Parathyroid adenoma (tissue), 2 donors: ENCODE data around the gene SEMA5B.

Experiments used
- H2AFZ ChIP-seq: fragments of 300-600 bp; sonication (generic); one replicate; pipeline ENCODE4 v1.7.0; 2017; ENCODE audit warnings: antibody characterized with exemption, mild to moderate bottlenecking
- H3K27ac ChIP-seq: fragments of 300-600 bp; sonication (generic); one replicate; pipeline ENCODE4 v1.7.0; 2017
- H3K27me3 ChIP-seq: fragments of 300-600 bp; sonication (generic); one replicate; pipeline ENCODE4 v1.7.0; 2017; ENCODE audit warnings: low read length; ENCODE audit not compliant: control insufficient read depth, insufficient read depth
- H3K36me3 ChIP-seq: fragments of 300-600 bp; sonication (generic); one replicate; pipeline ENCODE4 v1.7.0; 2017; ENCODE audit warnings: low read length; ENCODE audit not compliant: control insufficient read depth, insufficient read depth
- H3K4me1 ChIP-seq: fragments of 300-600 bp; sonication (generic); one replicate; pipeline ENCODE4 v1.7.0; 2017; ENCODE audit warnings: control low read depth
- H3K4me2 ChIP-seq: fragments of 300-600 bp; sonication (generic); one replicate; pipeline ENCODE4 v1.7.0; 2017; ENCODE audit warnings: low read length
- H3K4me3 ChIP-seq: fragments of 300-600 bp; sonication (generic); one replicate; pipeline ENCODE4 v1.7.0; 2017; ENCODE audit warnings: low read depth, low read length
- H3K79me2 ChIP-seq: fragments of 300-600 bp; sonication (generic); one replicate; pipeline ENCODE4 v1.7.0; 2017; ENCODE audit warnings: control low read depth
- H3K9ac ChIP-seq: fragments of 300-600 bp; sonication (generic); one replicate; pipeline ENCODE4 v1.7.0; 2017; ENCODE audit warnings: mild to moderate bottlenecking
- H3K9me3 ChIP-seq: fragments of 300-600 bp; sonication (generic); one replicate; pipeline ENCODE4 v1.7.0; 2017; ENCODE audit warnings: low read length; ENCODE audit not compliant: control insufficient read depth
- CTCF ChIP-seq: fragments of 300-600 bp; sonication (generic); IDR thresholded peaks from one replicate; pipeline ENCODE4 v1.7.0; 2017; ENCODE audit warnings: antibody characterized with exemption, mild to moderate bottlenecking
- donor health status: primary hyperparathyroidism.

SEMA5B gene

GRCh38 chr3:123005291-123005690, 22.3 kb downstream of the SEMA5B start:
- H3K9me3 ChIP-seq, result no peaks in the 10 kb centered on the region
- no peaks in the 10 kb centered on the region for H3K4me1 ChIP-seq
- H3K27me3 ChIP-seq, result no peaks in the 10 kb centered on the region
- H3K4me3 ChIP-seq, result no peak overlapping the region
- TF ChIP-seq CTCF, result no peak
- no peak overlapping the region for H3K27ac ChIP-seq
- no peaks in the 10 kb centered on the region for H3K36me3 ChIP-seq
- H3K79me2 ChIP-seq, result no peaks in the 10 kb centered on the region
- no peak overlapping the region for H2AFZ ChIP-seq
- no peak overlapping the region for H3K9ac ChIP-seq
- no peak overlapping the region for H3K4me2 ChIP-seq

- no peak overlapping the region for H3K9ac ChIP-seq
- H3K9me3 ChIP-seq, result no peaks in the 10 kb centered on the region
- no peaks in the 10 kb centered on the region for H3K79me2 ChIP-seq
- no peaks in the 10 kb centered on the region for H3K36me3 ChIP-seq
- no peak overlapping the region for H3K4me2 ChIP-seq
- no peak overlapping the region for H3K4me3 ChIP-seq
- H3K27me3 ChIP-seq, result no peaks in the 10 kb centered on the region
- H3K27ac ChIP-seq, result no peak overlapping the region
- no peak overlapping the region for H2AFZ ChIP-seq
- TF ChIP-seq CTCF, result no peak
- no peaks in the 10 kb centered on the region for H3K4me1 ChIP-seq
Measured at GRCh38 chr3:123004201-123004918, 23.2 kb downstream of the SEMA5B start.

- Histone ChIP-seq H3K36me3 (no peaks in the 10 kb centered on the region), H2AFZ (no peak overlapping the region), H3K4me3 (no peak overlapping the region), H3K4me1 (no peaks in the 10 kb centered on the region), H3K9ac (no peak overlapping the region), H3K79me2 (no peaks in the 10 kb centered on the region), H3K27me3 (no peaks in the 10 kb centered on the region), H3K9me3 (no peaks in the 10 kb centered on the region), H3K4me2 (no peak overlapping the region), H3K27ac (no peak overlapping the region)
- no peak for TF ChIP-seq CTCF
Measured at GRCh38 chr3:123002749-123003497, 24.6 kb downstream of the SEMA5B start.

GRCh38 chr3:123002100-123002748, 25.3 kb downstream of the SEMA5B start:
- no peaks in the 10 kb centered on the region for H3K27me3 ChIP-seq
- no peak for TF ChIP-seq CTCF
- H3K9ac ChIP-seq, result no peak overlapping the region
- no peaks in the 10 kb centered on the region for H3K4me1 ChIP-seq
- H2AFZ ChIP-seq, result no peak overlapping the region
- H3K4me3 ChIP-seq, result no peak overlapping the region
- H3K79me2 ChIP-seq, result no peaks in the 10 kb centered on the region
- H3K36me3 ChIP-seq, result no peaks in the 10 kb centered on the region
- no peak overlapping the region for H3K4me2 ChIP-seq
- no peaks in the 10 kb centered on the region for H3K9me3 ChIP-seq
- no peak overlapping the region for H3K27ac ChIP-seq
